Hepatocyte (in vitro differentiated cells): ENCODE results near the gene LMO2. TPM values are rescaled to one million over a fixed set of nuclear protein-coding genes. Genes with fewer than 3 reads are reported as not detected.

Experiments used
- DNase-seq: peaks from one replicate; pipeline ENCODE4 v3.0.0-alpha.2; 2016; ENCODE audit warnings: low spot score
- H2AFZ ChIP-seq: fragments of 200-600 bp; sonication (generic); 2 replicates; pipeline ENCODE4 v1.6.0; 2016; ENCODE audit warnings: antibody characterized with exemption, mild to moderate bottlenecking
- H3K27ac ChIP-seq: fragments of 200-600 bp; sonication (generic); 2 replicates; pipeline ENCODE4 v1.5.1; 2016; ENCODE audit warnings: mild to moderate bottlenecking
- H3K27me3 ChIP-seq: fragments of 200-600 bp; sonication (generic); 2 replicates; pipeline ENCODE4 v1.6.1; 2016
- H3K36me3 ChIP-seq: fragments of 200-600 bp; sonication (generic); replicated peaks from 2 replicates; pipeline ENCODE4 v1.5.1; 2016; ENCODE audit warnings: low read depth; ENCODE audit not compliant: insufficient read depth
- H3K4me1 ChIP-seq: fragments of 200-600 bp; sonication (generic); 2 replicates; pipeline ENCODE4 v1.5.1; 2016; ENCODE audit warnings: mild to moderate bottlenecking, moderate library complexity; ENCODE audit not compliant: insufficient read depth
- H3K4me2 ChIP-seq: fragments of 200-600 bp; sonication (generic); 2 replicates; pipeline ENCODE4 v1.6.0; 2016
- H3K4me3 ChIP-seq: fragments of 200-600 bp; sonication (generic); 2 replicates; pipeline ENCODE4 v1.5.1; 2016; ENCODE audit warnings: mild to moderate bottlenecking
- H3K79me2 ChIP-seq: fragments of 200-600 bp; sonication (generic); 2 replicates; pipeline ENCODE4 v1.6.0; 2017; ENCODE audit warnings: mild to moderate bottlenecking
- H3K9me2 ChIP-seq: fragments of 200-600 bp; sonication (generic); replicated peaks from 2 replicates; pipeline ENCODE4 v1.6.0; 2017; ENCODE audit warnings: mild to moderate bottlenecking; ENCODE audit not compliant: insufficient read depth
- H3K9me3 ChIP-seq: fragments of 200-600 bp; sonication (generic); 2 replicates; pipeline ENCODE4 v1.5.1; 2016; ENCODE audit warnings: low read depth, mild to moderate bottlenecking
- H4K20me1 ChIP-seq: fragments of 200-600 bp; sonication (generic); 2 replicates; pipeline ENCODE4 v1.6.0; 2016; ENCODE audit warnings: mild to moderate bottlenecking; ENCODE audit not compliant: insufficient read depth, poor library complexity, severe bottlenecking
- EZH2 ChIP-seq: fragments of 200-600 bp; sonication (generic); IDR thresholded peaks from 2 replicates; pipeline ENCODE4 v1.6.1; 2016; ENCODE audit warnings: antibody characterized with exemption, mild to moderate bottlenecking, borderline replicate concordance
- EZH2phosphoT487 ChIP-seq: fragments of 200-600 bp; sonication (generic); IDR thresholded peaks from one replicate; pipeline ENCODE4 v1.6.1; 2018; ENCODE audit warnings: antibody characterized with exemption, mild to moderate bottlenecking, low read depth, moderate library complexity; ENCODE audit not compliant: unreplicated experiment, severe bottlenecking
- WGBS: methylation state at CpG from one replicate; pipeline ENCODE4 v1.1.6; 2016; ENCODE audit warnings: low lambda C conversion rate; ENCODE audit errors: missing lambda C conversion rate; 5-methylcytosine and 5-hydroxymethylcytosine counted together
- polyA plus RNA-seq: library from polyadenylated mRNA; unstranded; fragments of >200 nt; fragmentation: Nextera tagmentation; extraction: Ambion mirVana; gene quantifications from 2 replicates; pipeline ENCODE4 v1.2.1, GENCODE V29; 2016
- total RNA-seq: library from RNA; depleted of rRNA; stranded (reverse); fragments of >200 nt; gene quantifications from 2 replicates; pipeline ENCODE4 v1.2.3, GENCODE V29; 2014
- TF ChIP-seq, protein P1 (sequence below): fragments of 200-600 bp; sonication (generic); IDR thresholded peaks from 2 replicates; pipeline ENCODE4 v1.5.1; 2016; ENCODE audit warnings: antibody characterized with exemption, mild to moderate bottlenecking; ENCODE audit not compliant: poor library complexity

The LMO2 gene
- total and polyA plus RNA-seq, 2 experiments from 2014 or later: 2.5 to 5.5 TPM

DNA sequence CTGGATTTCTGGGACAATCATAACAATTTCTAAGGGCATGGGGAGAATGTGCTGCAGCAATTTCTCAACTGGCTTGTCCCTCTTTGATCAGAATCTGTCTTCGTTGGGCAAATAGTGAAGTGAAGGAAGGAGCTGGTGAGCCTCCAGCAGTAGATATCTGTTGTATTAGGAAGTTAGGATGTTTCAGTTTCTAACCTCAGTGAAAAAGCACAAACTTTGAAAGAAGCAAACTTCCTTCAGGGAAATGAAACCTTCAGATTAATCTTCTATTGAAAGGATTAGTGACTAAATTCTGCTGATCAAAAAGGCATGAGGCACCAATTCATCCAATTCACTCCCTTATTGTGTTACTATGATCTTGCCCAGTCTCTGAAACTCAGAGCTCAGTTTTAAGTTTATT lies 24.3 kb downstream of the LMO2 start:
- H3K4me1 ChIP-seq: peaks cover 19% of the 10 kb centered on the region
- H3K27me3 ChIP-seq: peaks cover 88% of the 10 kb centered on the region
- H3K4me2 ChIP-seq: peak overlapping the region; percentile 94
- WGBS: 33% methylated on average over 1 of the region's 1 CpG
- H2AFZ ChIP-seq: no peak overlapping the region
- no peaks in the 10 kb centered on the region for H4K20me1 ChIP-seq
- no peak overlapping the region for H3K27ac ChIP-seq
- no peaks in the 10 kb centered on the region for H3K9me3 ChIP-seq
- H3K36me3 ChIP-seq: no peaks in the 10 kb centered on the region
- no peak for DNase-seq
- no peak overlapping the region for H3K4me3 ChIP-seq
- TF ChIP-seq EZH2 (peak; percentile 8), EZH2phosphoT487 (no peak)
- TF ChIP-seq, protein P1, sequence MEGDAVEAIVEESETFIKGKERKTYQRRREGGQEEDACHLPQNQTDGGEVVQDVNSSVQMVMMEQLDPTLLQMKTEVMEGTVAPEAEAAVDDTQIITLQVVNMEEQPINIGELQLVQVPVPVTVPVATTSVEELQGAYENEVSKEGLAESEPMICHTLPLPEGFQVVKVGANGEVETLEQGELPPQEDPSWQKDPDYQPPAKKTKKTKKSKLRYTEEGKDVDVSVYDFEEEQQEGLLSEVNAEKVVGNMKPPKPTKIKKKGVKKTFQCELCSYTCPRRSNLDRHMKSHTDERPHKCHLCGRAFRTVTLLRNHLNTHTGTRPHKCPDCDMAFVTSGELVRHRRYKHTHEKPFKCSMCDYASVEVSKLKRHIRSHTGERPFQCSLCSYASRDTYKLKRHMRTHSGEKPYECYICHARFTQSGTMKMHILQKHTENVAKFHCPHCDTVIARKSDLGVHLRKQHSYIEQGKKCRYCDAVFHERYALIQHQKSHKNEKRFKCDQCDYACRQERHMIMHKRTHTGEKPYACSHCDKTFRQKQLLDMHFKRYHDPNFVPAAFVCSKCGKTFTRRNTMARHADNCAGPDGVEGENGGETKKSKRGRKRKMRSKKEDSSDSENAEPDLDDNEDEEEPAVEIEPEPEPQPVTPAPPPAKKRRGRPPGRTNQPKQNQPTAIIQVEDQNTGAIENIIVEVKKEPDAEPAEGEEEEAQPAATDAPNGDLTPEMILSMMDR: no peak
- no peaks in the 10 kb centered on the region for H3K9me2 ChIP-seq
- H3K79me2 ChIP-seq: no peaks in the 10 kb centered on the region

DNA sequence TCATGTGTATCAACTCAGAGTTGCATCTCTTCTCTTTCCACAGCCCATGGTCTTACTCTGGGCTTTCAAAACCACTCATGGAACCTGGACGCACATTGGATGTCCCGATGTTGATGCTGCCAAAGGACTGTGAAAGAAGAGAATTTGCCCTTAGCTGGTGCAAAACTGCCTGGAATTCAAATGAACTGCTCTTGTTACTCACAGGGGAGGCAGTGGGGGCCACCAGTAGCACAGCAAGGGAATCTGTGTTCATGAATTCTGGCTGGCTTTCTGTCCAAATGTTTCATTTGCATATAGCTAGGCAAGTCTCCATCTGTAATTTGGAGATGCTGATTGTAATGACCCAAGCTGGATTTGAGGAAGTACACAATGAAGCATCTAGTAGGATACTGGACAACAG lies 24.9 kb downstream of the LMO2 start:
- Histone ChIP-seq H3K36me3 (no peaks in the 10 kb centered on the region), H2AFZ (no peak overlapping the region), H3K9me3 (no peaks in the 10 kb centered on the region), H3K79me2 (no peaks in the 10 kb centered on the region), H4K20me1 (no peaks in the 10 kb centered on the region), H3K4me2 (no peak overlapping the region), H3K4me3 (no peak overlapping the region), H3K27ac (no peak overlapping the region), H3K9me2 (no peaks in the 10 kb centered on the region), H3K27me3 (peaks cover 86% of the 10 kb centered on the region), H3K4me1 (peaks cover 19% of the 10 kb centered on the region)
- TF ChIP-seq, protein P1: no peak
- TF ChIP-seq EZH2 (no peak), EZH2phosphoT487 (no peak)
- 100% methylated on average over 2 of the region's 2 CpGs for WGBS
- no peak for DNase-seq

DNA sequence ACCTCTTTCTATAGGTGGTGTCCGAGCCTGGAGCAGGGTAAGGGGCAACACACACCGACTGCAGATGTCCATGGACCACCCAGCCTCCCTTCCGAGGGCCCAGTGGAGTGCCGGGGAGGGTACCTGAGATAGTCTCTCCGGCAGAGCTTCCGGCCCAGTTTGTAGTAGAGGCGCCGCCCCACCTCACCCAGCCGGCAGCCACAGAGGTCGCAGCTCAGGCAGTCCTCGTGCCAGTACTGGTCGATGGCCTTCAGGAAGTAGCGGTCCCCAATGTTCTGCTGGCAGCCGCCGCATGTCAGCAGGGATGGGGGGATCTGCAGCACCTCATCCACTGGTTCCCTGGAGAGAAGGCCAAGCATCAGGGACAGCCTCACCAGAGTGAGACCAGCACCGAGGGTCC lies 27.4 kb downstream of the LMO2 start:
- H3K27me3 ChIP-seq: peaks cover 76% of the 10 kb centered on the region
- H3K4me1 ChIP-seq: peaks cover 10% of the 10 kb centered on the region
- H3K27ac ChIP-seq: no peak overlapping the region
- no peak for DNase-seq
- H3K9me2 ChIP-seq: no peaks in the 10 kb centered on the region
- TF ChIP-seq, protein P1: no peak
- TF ChIP-seq EZH2phosphoT487 (no peak), EZH2 (no peak)
- no peaks in the 10 kb centered on the region for H4K20me1 ChIP-seq
- H3K4me2 ChIP-seq: no peak overlapping the region
- H3K4me3 ChIP-seq: no peak overlapping the region
- WGBS: 93% methylated on average over 16 of the region's 16 CpGs
- no peaks in the 10 kb centered on the region for H3K79me2 ChIP-seq
- H3K36me3 ChIP-seq: no peaks in the 10 kb centered on the region
- H3K9me3 ChIP-seq: no peaks in the 10 kb centered on the region
- H2AFZ ChIP-seq: no peak overlapping the region
